BLaER1 (cell line): ENCODE measurements around the gene RPLP1.

Experiments used
- H3K27ac ChIP-seq: shearing (Covaris generic); formaldehyde crosslinking; 2 replicates; pipeline ENCODE4 v1.8.1; 2022
- H3K27me3 ChIP-seq: shearing (Covaris generic); formaldehyde crosslinking; 2 replicates; pipeline ENCODE4 v1.8.1; 2022
- H3K36me3 ChIP-seq: shearing (Covaris generic); formaldehyde crosslinking; 2 replicates; pipeline ENCODE4 v1.8.1; 2022
- H3K4me1 ChIP-seq: shearing (Covaris generic); formaldehyde crosslinking; 2 replicates; pipeline ENCODE4 v1.8.1; 2022
- H3K4me2 ChIP-seq: shearing (Covaris generic); formaldehyde crosslinking; 2 replicates; pipeline ENCODE4 v1.8.1; 2022
- H3K4me3 ChIP-seq: shearing (Covaris generic); formaldehyde crosslinking; 2 replicates; pipeline ENCODE4 v1.8.1; 2022
- H3K9ac ChIP-seq: shearing (Covaris generic); formaldehyde crosslinking; 2 replicates; pipeline ENCODE4 v1.8.1; 2022
- H3K9me3 ChIP-seq: shearing (Covaris generic); formaldehyde crosslinking; 2 replicates; pipeline ENCODE4 v1.8.1; 2022
- H4K20me1 ChIP-seq: shearing (Covaris generic); formaldehyde crosslinking; 2 replicates; pipeline ENCODE4 v1.8.1; 2022
- Cebpa-rat ChIP-seq: shearing (Covaris generic); IDR thresholded peaks from 2 replicates; pipeline ENCODE4 v1.8.1; 2022

RPLP1 gene

DNA sequence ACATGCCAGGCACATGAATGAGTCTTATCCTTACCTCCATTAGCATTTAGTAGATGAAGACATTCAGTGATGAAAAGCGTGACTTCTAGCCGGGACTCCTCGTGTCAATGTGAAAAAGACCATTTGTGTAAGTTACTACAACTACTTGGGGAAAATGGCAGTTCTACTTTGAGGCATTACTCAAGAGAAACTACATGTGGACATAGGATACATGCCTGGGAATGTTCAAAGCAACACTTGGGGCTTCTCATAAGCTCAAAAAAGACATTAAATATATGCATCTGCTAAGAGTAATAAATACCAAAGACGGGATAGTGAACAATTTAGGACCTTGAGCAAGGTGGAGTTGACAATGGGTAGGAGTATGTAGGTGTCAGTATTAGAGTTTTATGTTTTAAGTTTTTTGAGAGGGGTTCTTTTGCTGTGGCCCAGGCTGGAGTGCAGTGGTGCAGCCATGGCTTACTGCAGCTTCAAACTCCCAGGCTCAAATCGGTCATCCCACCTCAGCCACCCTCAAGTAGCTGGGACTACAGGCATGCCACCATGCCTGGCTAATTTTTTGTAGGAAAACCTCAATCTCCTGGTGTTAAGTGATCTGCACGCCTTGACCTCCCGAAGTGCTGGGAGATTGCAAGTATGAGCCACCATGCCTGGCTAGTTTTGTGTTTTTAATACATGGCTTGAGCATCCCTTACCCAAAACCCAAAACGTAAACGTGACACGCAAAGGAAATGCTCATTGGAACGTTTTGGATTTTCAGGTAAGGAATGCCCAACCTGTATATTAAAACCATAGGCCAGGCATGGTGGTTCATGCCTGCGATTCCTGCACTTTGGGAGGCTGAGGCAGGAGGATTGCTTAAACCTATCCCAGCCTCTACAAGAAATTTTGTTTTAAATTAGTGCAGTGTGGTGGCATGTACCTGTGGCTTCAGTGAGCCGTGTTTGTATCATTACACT lies 3.9 kb downstream of the RPLP1 start:
- H3K4me1 ChIP-seq = peaks cover 27% of the 10 kb centered on the region
- H3K36me3 ChIP-seq = peaks cover 41% of the 10 kb centered on the region
- H3K4me3 ChIP-seq = no peak overlapping the region
- H3K27me3 ChIP-seq = no peaks in the 10 kb centered on the region
- H3K9me3 ChIP-seq = no peaks in the 10 kb centered on the region
- peaks cover 59% of the 10 kb centered on the region for H4K20me1 ChIP-seq
- H3K27ac ChIP-seq = no peak overlapping the region
- H3K4me2 ChIP-seq = no peak overlapping the region
- H3K9ac ChIP-seq = no peak overlapping the region
- no peak for TF ChIP-seq Cebpa-rat

DNA sequence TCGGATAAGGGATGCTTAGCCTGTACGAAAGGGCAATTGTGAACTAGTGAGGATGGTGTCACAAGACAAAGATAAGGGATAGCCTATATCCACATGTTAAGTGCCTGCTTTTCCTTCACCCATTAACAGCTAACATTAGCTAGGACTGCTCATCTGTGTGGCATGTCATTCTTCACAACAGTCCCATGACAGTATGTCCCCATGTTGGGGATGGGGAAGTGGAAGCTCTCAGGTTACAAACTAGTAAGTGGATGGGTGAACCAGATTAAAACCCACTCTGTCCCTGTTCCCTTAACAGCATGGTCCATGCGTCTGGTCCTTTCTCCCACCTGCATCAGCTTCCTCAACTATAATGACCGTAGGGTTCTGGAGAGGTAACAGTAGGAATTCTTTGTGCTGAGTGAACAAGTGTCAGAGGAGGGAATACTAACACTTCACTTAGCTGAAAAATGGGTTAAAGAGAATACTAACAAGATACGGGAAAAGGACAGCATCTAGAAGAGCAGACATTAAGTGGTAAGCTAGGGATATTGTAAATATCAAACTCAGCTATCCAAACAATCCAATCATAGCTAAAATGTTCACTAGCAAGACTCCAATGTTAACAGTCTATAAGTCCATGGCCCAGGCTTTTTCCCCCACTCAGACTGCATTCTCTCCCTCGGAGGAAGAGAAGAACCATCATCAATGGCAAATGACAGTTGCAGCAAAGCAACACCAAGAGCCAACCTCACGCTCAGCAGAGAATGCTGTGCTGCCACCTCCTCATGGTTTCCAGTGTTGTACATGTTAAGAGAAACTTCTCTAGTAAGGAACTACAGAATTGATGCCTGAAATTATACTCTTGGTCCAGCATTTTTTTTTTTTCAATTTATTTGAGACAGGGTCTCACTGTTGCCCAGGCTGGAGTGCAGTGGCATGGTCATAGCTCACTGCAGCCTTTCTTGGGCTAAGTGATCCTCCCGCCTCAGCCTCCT lies 5.0 kb downstream of the RPLP1 start:
- H3K27me3 ChIP-seq = no peaks in the 10 kb centered on the region
- H3K9ac ChIP-seq = no peak overlapping the region
- H3K4me1 ChIP-seq = peaks cover 27% of the 10 kb centered on the region
- H4K20me1 ChIP-seq = peaks cover 59% of the 10 kb centered on the region
- no peak overlapping the region for H3K27ac ChIP-seq
- H3K36me3 ChIP-seq = peaks cover 41% of the 10 kb centered on the region
- no peak for TF ChIP-seq Cebpa-rat
- no peaks in the 10 kb centered on the region for H3K9me3 ChIP-seq
- no peak overlapping the region for H3K4me2 ChIP-seq
- H3K4me3 ChIP-seq = no peak overlapping the region

DNA sequence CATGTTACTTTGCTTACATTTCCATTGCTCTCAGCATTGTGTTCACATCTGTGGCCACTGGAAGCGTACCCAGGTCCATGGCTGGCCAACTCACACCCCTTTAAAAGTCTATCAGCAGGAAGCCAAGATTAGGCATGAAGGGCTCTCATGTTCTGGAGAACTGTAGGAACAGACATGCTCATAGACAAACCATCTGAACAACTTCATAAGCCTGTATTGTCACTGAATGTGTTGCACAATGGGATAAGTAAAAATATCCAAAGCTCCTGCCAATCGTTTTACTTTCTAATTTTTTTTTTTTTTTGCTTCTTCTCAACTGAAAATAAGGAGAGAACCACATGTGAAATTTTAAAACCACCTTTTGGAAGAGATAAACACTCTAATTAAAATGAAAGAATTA lies 6.4 kb downstream of the RPLP1 start:
- no peak overlapping the region for H3K9ac ChIP-seq
- H3K27ac ChIP-seq = no peak overlapping the region
- peaks cover 46% of the 10 kb centered on the region for H4K20me1 ChIP-seq
- H3K4me2 ChIP-seq = no peak overlapping the region
- no peaks in the 10 kb centered on the region for H3K27me3 ChIP-seq
- H3K36me3 ChIP-seq = peaks cover 40% of the 10 kb centered on the region
- H3K9me3 ChIP-seq = no peaks in the 10 kb centered on the region
- TF ChIP-seq Cebpa-rat = no peak
- no peak overlapping the region for H3K4me3 ChIP-seq
- H3K4me1 ChIP-seq = peaks cover 31% of the 10 kb centered on the region

DNA sequence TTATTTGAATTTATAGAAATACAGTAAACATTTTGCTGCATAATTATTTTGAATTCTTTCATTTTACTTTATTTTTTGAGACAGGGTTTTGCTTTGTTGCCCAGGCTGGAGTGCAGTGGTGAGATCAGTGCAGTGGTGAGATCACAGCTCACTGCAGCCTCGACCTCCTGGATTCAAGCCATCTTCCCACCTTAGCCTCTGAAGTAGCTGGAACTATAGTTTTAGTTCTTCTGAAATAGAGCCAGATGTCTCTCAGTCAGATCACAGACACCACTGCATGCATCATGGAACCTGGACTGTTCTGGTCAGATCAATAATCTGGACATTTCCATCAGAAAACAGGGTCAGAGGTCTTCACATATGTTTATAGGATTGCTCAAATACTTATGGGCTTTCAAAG lies 7.9 kb downstream of the RPLP1 start:
- no peaks in the 10 kb centered on the region for H3K9me3 ChIP-seq
- no peak for TF ChIP-seq Cebpa-rat
- H3K4me3 ChIP-seq = no peak overlapping the region
- peaks cover 32% of the 10 kb centered on the region for H4K20me1 ChIP-seq
- H3K9ac ChIP-seq = no peak overlapping the region
- no peaks in the 10 kb centered on the region for H3K27me3 ChIP-seq
- H3K36me3 ChIP-seq = peaks cover 26% of the 10 kb centered on the region
- H3K27ac ChIP-seq = no peak overlapping the region
- H3K4me1 ChIP-seq = peaks cover 17% of the 10 kb centered on the region
- no peak overlapping the region for H3K4me2 ChIP-seq

DNA sequence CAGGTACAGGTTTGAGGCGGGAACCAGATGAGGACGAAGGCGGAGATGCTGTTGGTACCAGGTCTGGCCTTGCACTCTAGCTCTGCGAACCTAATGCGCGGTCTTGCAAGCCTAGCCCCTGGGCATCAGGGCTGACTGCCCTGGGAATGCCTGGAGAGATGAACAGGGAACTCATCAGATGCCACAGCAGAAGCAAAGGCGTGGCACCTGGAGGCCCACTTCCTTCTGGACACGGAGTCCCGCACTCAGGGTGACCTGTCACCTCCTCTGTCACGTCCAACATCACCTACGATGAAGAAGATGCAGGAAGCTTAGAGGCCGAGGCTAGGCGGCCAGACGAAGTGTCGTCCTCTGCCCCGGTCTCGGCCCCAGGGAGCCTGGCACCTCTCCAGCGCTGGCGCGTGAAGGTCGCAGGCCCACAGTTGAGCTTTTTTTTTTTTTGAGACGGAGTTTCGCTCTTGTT lies 9.4 kb downstream of the RPLP1 start:
- Histone ChIP-seq H3K4me3 (peak overlapping the region; percentile 68), H3K36me3 (peaks cover 10% of the 10 kb centered on the region), H3K27me3 (no peaks in the 10 kb centered on the region), H3K4me1 (peaks cover 15% of the 10 kb centered on the region), H3K9ac (no peak overlapping the region; the same call in 1 of the 2 replicates), H3K27ac (no peak overlapping the region), H3K9me3 (no peaks in the 10 kb centered on the region), H4K20me1 (peaks cover 16% of the 10 kb centered on the region; the same call in 1 of the 2 replicates), H3K4me2 (peak overlapping the region; percentile 87)
- no peak for TF ChIP-seq Cebpa-rat

DNA sequence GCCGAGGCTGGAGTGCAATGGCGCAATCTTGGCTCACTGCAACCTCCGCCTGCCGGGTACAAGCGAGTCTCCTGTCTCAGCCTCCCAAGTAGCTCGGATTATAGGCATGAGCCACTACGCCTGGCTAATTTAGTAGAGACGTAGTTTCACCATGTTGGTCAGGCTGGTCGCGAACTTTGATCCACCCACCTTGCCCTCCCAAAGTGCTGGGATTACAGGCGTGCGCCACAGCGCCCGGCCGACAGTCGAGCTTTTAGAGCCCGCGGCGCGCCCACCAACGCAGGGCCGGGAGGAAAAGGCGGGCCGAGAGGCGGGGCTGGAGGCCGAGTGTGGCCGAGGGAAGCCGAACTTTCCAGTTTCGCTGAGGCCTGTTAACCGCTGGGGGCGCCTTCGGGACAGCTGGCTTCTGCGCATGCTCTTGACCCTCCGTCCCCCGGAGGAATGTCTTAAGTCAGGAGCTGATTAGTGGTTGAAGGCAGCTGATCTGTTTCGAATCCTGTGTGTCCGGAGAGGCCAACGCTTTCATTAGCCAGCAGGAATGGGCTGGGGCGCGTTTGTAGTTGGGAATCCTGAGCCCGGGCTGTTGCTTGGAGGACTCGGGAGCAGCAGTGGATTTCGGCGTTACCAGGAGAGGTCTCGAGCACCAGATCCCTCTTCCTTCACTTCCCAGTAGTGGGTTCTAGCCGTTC lies 10.0 kb downstream of the RPLP1 start:
- H3K27me3 ChIP-seq = no peaks in the 10 kb centered on the region
- no peaks in the 10 kb centered on the region for H3K9me3 ChIP-seq
- H3K9ac ChIP-seq = peak overlapping the region; percentile 79
- H3K36me3 ChIP-seq = peaks cover 4% of the 10 kb centered on the region
- H4K20me1 ChIP-seq = peaks cover 10% of the 10 kb centered on the region; the same call in 1 of the 2 replicates
- H3K27ac ChIP-seq = peak overlapping the region; percentile 78
- no peak for TF ChIP-seq Cebpa-rat
- peaks cover 18% of the 10 kb centered on the region for H3K4me1 ChIP-seq
- H3K4me3 ChIP-seq = peak overlapping the region; percentile 68
- H3K4me2 ChIP-seq = peak overlapping the region; percentile 87

DNA sequence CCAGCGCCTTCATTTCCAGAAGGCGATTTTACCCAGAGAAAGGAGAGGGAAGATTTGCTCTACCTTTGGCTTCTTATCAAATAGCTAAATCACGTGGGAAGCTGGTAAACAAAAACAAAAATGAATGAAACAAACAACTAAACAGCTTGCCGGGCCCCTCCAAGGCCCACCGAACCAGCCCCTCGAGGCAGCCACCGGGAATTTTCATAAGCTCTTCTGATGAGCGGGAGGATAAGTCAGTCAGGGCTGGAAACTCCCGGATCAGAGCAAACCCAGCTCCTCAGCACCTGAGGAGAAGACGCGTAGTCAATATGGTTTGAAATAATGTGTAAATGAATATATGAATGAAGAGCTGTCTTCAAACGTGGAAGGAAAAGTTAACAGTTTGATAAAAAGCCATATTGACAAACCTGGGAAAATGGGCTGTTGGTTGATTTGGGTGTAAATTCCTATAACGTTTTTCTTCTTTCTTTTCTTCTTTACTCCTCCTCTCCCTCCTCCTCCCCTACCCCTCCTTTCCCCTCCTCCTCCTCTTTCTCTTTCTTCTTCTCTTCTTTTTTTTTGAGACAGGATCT lies 10.7 kb downstream of the RPLP1 start:
- Histone ChIP-seq H3K9me3 (no peaks in the 10 kb centered on the region), H3K27ac (peak overlapping the region; percentile 78), H3K4me2 (peak overlapping the region; percentile 87), H3K4me1 (peaks cover 24% of the 10 kb centered on the region), H3K36me3 (no peaks in the 10 kb centered on the region), H3K27me3 (no peaks in the 10 kb centered on the region), H4K20me1 (peaks cover 6% of the 10 kb centered on the region; the same call in 1 of the 2 replicates), H3K9ac (peak overlapping the region; percentile 79), H3K4me3 (peak overlapping the region; percentile 68)
- no peak for TF ChIP-seq Cebpa-rat

DNA sequence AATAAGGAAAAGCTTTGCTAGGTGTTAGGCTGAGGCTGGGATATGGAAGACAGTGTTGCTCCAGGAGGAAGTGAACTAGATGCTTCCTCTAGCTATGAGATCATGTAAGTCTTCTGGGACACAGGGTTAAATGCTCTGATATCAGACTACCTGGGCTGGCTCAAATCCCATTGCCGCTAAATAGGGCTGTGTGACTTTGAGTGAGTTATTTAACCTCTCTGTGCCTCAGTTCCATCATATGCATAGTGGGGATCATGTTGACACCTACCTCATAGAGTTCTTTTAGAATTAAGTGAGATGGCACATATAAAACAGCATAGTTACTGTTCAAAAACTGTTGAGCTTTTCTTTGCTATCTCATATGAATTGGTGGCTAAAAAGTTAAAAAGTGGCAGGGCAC lies 12.6 kb downstream of the RPLP1 start:
- Histone ChIP-seq H3K27me3 (no peaks in the 10 kb centered on the region), H3K4me3 (no peak overlapping the region), H4K20me1 (no peaks in the 10 kb centered on the region), H3K4me1 (peaks cover 28% of the 10 kb centered on the region), H3K9me3 (no peaks in the 10 kb centered on the region), H3K9ac (no peak overlapping the region), H3K36me3 (no peaks in the 10 kb centered on the region), H3K27ac (no peak overlapping the region), H3K4me2 (no peak overlapping the region)
- TF ChIP-seq Cebpa-rat = no peak

DNA sequence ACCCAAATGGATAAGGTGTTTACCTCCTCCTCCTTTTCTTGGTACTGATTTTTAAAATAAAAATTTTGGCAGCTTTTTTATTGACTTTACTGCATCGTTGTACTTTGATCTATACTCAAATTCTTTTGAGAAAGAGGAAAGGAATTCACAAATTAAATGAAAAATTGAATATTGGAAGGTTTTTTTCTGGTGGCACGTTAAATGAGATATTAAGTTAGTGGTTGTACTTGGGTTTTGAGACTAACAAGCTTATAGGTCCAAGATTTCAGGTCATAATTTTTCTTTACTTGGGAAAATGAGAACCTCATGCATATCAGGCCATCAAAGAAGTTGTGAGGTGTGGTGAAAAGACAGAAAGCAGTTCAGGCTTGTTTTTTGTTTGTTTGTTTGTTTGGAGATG lies 14.1 kb downstream of the RPLP1 start:
- no peaks in the 10 kb centered on the region for H4K20me1 ChIP-seq
- TF ChIP-seq Cebpa-rat = no peak
- no peak overlapping the region for H3K27ac ChIP-seq
- no peak overlapping the region for H3K4me3 ChIP-seq
- no peak overlapping the region for H3K9ac ChIP-seq
- H3K4me2 ChIP-seq = no peak overlapping the region
- H3K27me3 ChIP-seq = no peaks in the 10 kb centered on the region
- peaks cover 28% of the 10 kb centered on the region for H3K4me1 ChIP-seq
- H3K9me3 ChIP-seq = no peaks in the 10 kb centered on the region
- H3K36me3 ChIP-seq = no peaks in the 10 kb centered on the region
